GM21528 (cell line): ENCODE data around the gene TMSB10.
"Not testable (repeated sequence)": the region's sequence is repeated elsewhere in the genome, so short reads cannot be mapped to it uniquely, and the experiment has no call there.

Source experiments
- ATAC-seq: cut with Tn5 transposase; IDR thresholded peaks from one replicate; pipeline ENCODE4 v1.9.1; 2021; ENCODE audit warnings: mild to moderate bottlenecking, moderate library complexity; ENCODE audit not compliant: unreplicated experiment, low FRiP score

Gene TMSB10

GRCh38 chr2:84905181-84906107 lies at the start of gene TMSB10:
TMSB10 (plus strand) TSS chr2:84905656.
- peak; percentile 73 for ATAC-seq

- ATAC-seq = no peak
Observed at GRCh38 chr2:84855731-84856130, 49.7 kb upstream of the TMSB10 start.

DNA sequence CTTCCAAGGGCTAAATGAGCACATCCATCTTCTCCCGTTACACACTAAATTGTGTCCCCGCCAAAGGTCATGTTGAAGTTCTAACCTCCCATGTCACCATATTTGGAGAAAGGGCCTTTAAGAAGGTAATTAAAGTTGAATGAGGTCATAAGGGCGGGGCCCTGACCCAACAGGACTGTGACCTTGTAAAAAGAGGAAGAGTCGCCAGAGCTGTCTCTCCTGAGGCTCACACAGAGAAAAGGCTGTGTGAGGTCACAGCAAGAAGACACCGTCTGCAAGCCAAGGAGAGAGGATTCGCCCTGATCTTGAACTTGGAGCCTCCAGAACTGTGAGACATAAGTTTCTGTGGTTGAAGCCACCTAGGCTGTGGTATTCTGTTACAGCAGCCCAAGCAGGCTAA lies 48.7 kb upstream of the TMSB10 start:
- no peak for ATAC-seq

DNA sequence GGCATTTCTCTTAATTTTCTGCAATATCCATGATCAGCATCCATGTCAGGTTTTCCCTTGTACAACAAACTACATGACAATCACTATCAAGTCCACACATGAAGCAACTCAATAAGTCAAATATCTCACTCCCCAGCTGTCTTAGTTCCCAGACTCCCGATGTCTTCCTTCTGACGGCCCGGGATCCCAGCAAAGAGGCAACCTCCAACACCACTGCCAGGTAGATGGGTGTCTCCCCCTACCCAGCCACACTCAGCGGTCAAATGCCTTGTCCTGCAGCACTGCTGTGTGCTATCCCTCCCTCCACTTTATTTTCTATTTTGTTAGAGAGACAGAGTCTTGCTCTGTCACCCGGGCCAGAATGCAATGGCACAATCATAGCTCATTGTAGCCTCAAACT lies 47.9 kb upstream of the TMSB10 start:
- no peak for ATAC-seq

DNA sequence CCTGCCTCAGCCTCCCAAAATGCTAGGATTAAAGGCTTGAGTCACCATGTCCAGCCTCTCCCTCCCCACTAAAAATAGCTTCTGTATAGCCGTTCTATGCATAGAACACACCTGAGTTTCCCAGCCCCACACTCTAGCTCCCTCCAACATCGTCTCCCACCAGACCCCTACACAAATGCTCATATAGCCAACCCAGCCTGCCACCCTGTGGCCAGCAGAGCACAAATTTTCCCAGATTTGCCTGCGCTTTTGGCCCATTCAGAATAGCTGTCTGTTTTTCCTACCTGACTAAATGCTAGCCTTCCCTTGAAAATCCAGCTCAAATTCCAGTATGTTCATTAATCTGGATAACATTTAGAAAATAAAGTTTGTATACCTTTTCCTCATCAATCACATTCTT lies 47.3 kb upstream of the TMSB10 start:
- no peak for ATAC-seq

GRCh38 chr2:84858937-84859336 lies 46.5 kb upstream of the TMSB10 start:
- ATAC-seq = no peak

- ATAC-seq = no peak
Observed at GRCh38 chr2:84861539-84861938, 43.9 kb upstream of the TMSB10 start.

GRCh38 chr2:84862006-84862405 lies 43.5 kb upstream of the TMSB10 start:
- ATAC-seq = no peak

GRCh38 chr2:84865181-84865783 lies 40.2 kb upstream of the TMSB10 start:
- no peak for ATAC-seq

DNA sequence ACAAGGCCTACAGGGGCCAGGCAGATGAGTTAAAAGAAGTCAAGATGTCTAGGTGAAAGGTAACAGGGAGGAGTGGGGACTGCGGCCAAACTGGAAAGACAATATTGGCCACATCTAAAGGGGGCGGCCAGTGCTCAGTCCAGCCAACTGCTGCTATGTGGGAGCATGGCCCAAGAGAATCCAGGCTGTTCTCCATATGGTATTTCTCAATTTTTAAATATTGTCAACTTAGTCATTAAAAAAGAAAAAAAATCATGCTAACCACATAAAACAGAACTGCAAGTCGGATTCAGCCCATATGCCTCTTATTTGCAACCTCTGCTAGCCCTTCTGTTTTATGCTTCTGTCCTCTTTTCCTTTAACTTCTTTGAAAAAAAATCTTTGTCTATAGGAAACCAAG lies 39.3 kb upstream of the TMSB10 start:
- no peak for ATAC-seq

DNA sequence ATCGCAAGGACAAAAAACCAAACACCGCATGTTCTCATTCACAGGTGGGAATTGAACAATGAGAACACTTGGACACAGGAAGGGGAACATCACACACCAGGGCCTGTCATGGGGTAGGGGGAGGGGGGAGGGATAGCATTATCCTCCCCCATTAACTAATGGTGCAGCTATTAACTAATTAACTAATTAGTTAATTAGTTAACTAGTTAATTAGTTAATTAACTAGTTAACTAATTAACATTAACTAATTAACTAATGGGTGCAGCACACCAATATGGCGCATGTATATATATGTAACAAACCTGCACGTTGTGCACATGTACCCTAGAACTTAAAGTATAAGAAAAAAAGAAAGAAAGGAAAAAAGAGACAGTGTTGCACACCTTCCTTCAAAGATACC lies 37.1 kb upstream of the TMSB10 start:
- not testable (repeated sequence) for ATAC-seq

DNA sequence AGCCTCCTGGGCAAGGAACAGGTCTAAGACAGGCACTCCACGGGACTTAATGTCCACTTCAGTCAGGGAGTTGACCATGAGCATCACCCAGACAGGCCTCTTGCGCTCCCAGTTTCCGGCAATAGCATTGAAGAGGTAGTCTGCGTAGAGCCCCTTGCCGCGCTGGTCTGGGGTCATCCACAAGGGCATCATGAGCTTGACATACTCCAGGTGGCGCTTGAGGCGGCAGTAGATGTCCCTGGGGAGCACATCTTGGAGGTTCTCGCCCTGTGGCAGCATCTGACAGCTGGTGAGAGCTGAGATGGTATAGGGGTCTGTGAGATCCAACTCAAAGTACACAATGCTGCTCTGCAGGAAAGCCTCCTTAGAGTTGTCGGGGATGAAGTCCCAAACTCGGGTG lies 35.1 kb upstream of the TMSB10 start:
- ATAC-seq = no peak

GRCh38 chr2:84872691-84873090 lies 32.8 kb upstream of the TMSB10 start:
- ATAC-seq = not testable (repeated sequence)

- ATAC-seq = no peak
Observed at GRCh38 chr2:84873350-84873749, 32.1 kb upstream of the TMSB10 start.

DNA sequence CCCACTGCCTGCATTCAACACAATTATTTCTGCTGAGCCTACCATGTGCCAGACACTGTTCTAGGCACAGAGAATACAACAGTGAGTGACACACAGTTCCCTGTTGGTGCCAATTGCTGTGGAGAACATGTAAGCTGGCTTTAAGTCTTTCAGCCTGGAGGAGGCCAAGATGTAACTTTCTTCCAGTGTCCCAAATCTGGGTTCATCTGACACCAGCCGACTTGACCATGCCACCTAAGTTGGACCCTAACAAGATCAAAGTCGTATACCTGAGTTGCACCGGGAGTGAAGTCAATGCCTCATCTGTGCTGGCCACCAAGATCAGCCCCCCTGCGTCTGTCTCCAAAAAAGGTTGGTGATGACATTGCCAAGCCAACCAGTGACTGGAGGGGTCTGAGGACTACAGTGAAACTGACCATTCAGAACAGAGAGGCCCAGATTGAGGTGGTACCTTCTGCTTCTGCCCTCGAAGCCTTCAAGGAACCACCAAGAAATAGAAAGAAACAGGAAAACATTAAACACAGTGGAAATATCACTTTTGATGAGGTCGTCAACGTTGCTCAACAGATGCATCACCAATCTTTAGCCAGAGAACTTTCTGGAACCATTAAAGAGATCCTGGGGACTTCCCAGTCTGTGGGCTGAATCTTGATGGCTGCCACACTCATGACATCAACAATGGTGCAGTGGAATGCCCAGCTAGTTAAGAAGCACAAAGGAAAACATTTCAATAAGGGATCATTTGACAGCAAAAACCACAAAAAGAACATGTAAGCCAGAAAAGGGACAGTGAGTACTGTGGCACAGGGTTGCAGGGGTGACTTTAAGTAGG lies 30.9 kb upstream of the TMSB10 start:
- no peak for ATAC-seq

- ATAC-seq = no peak
Observed at GRCh38 chr2:84875213-84875560, 30.3 kb upstream of the TMSB10 start.

DNA sequence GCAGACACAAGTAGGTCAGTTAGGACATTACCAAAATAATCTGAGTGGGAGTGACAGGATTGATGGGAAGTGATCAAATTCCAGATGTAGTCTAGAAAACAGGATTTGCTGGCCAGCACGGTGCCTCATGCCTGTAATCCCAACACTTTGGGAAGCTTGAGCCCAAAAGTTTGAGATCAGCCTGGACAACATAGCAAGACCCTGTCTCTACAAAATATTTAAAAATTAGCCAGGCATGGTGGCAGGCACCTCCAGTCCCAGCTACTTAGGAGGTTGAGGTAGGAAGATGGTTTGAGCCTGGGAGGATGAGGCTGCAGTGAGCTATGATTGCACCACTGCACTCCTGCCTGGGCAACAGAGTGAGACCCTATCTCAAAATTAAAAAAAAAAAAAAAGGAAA lies 29.8 kb upstream of the TMSB10 start:
- not testable (repeated sequence) for ATAC-seq

- ATAC-seq = no peak
Observed at GRCh38 chr2:84876369-84876768, 29.1 kb upstream of the TMSB10 start.

- no peak for ATAC-seq
Observed at GRCh38 chr2:84878459-84878858, 27.0 kb upstream of the TMSB10 start.

GRCh38 chr2:84878896-84879583 lies 26.4 kb upstream of the TMSB10 start:
- ATAC-seq = no peak
